ENCODE results near the gene HDAC3.

Gene HDAC3

GRCh38 chr5:141618030-141618803, 18.4 kb downstream of the HDAC3 start (continued):
- no peak for TF ChIP-seq ZNF585B (tag by site-specific recombination; IDR thresholded peaks at IDR 0.05)
- peak; percentile 78; the same call in 1 of the 2 replicates for TF ChIP-seq ZFP37 (tag by site-specific recombination; IDR thresholded peaks at IDR 0.05)
- TF ChIP-seq ZNF19 (tag by site-specific recombination; IDR thresholded peaks at IDR 0.05; ENCODE audit: low read depth), result no peak
- no peak for TF ChIP-seq ZNF624 (tag by site-specific recombination; IDR thresholded peaks at IDR 0.05)
- TF ChIP-seq ZNF350 (tag by site-specific recombination; IDR thresholded peaks at IDR 0.05), result no peak
- TF ChIP-seq ZFP41 (tag by site-specific recombination; IDR thresholded peaks at IDR 0.05; ENCODE audit: borderline replicate concordance), result no peak
- TF ChIP-seq ZBTB26 (tag by site-specific recombination; optimal IDR thresholded peaks at IDR 0.05), result no peak
- TF ChIP-seq ZNF112 (tag by site-specific recombination; IDR thresholded peaks at IDR 0.05), result no peak
- TF ChIP-seq ZNF366 (tag by site-specific recombination; conservative IDR thresholded peaks at IDR 0.05), result peak; percentile 79
- TF ChIP-seq OSR2 (tag by site-specific recombination; IDR thresholded peaks at IDR 0.05), result 0 out of 2 replicates have a peak, but pooled peaks have one; percentile 35
- TF ChIP-seq KLF8 (tag by site-specific recombination; IDR thresholded peaks at IDR 0.05), result peak; percentile 92
- no peak for TF ChIP-seq ZNF660 (tag by site-specific recombination; IDR thresholded peaks at IDR 0.05)
- no peak for TF ChIP-seq ZSCAN5A (tag by site-specific recombination; IDR thresholded peaks at IDR 0.05)
- no peak; the same call in 1 of the 2 replicates for TF ChIP-seq HIC1 (tag by site-specific recombination; IDR thresholded peaks at IDR 0.05)

DNA sequence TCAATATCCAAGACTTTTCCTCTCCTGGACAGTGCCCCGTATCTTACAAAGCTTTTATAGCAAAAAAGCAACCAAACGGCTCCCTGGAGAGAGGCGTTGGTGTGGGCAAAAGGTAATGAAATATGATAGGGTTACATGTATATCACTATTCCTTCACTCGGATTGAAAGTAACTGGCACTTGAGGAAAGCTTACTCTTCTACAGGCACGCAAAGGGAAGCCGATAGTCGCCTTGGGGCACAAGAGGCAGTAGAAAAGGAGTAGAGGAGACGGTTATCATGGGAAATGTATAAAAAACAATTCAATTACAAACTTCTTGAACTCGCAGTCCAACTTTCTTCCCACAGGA, 19.0 kb downstream of the HDAC3 start:
- Histone ChIP-seq H3K9me3 (ENCODE audit: control insufficient read depth, insufficient read depth, low read depth, low read length) (no peaks in the 10 kb centered on the region), H3K36me3 (ENCODE audit: control insufficient read depth in 2 of 2, insufficient read depth in 1 of 2, low read length in 2 of 2) (peaks cover 23 to 36% of the 10 kb centered on the region in 2 experiments), H3K4me3 (ENCODE audit: low read depth, low read length) (peak overlapping the region; percentile 81), H3K4me1 (ENCODE audit: control insufficient read depth, insufficient read depth, low read length) (peaks cover 30% of the 10 kb centered on the region), H3K27ac (ENCODE audit: extremely low read depth, low read depth, low read length) (peak overlapping the region; percentile 78)
- ChIA-PET CTCF (interaction anchor here (1.0 to 3.9 kb wide), 9 partner anchors 10 to 53 kb away, joined by 3 to 51 read pairs (median 5); partner anchors contain the start of genes HDAC3 and RELL2), POLR2A (interaction anchor here (0.5 to 3.0 kb wide), 4 partner anchors 10 to 42 kb away, joined by 4 to 37 read pairs (median 17); partner anchors contain the start of genes HDAC3 and RELL2)
- 0 out of 2 replicates have a peak, but pooled peaks have one; percentile 32 for TF ChIP-seq WT1 (tag by site-specific recombination; IDR thresholded peaks at IDR 0.05)
- TF ChIP-seq ZNF280D (tag by site-specific recombination; IDR thresholded peaks at IDR 0.05), result no peak
- TF ChIP-seq ZNF777 (tag by site-specific recombination; IDR thresholded peaks at IDR 0.05; ENCODE audit: borderline replicate concordance), result no peak
- TF ChIP-seq GLI2 (tag by site-specific recombination; IDR thresholded peaks at IDR 0.05; ENCODE audit: borderline replicate concordance, low read depth), result peak; percentile 47; the same call in 1 of the 2 replicates
- TF ChIP-seq ZSCAN5A (tag by site-specific recombination; IDR thresholded peaks at IDR 0.05), result no peak
- TF ChIP-seq GLIS1 (tag by site-specific recombination; IDR thresholded peaks at IDR 0.05), result peak; percentile 32
- TF ChIP-seq ZNF423 (tag by site-specific recombination; IDR thresholded peaks at IDR 0.05), result no peak
- no peak for TF ChIP-seq ZBTB49 (tag by site-specific recombination; IDR thresholded peaks at IDR 0.05; ENCODE audit: low read depth)
- peak; percentile 72 for TF ChIP-seq ZNF394 (tag by site-specific recombination; IDR thresholded peaks at IDR 0.05; ENCODE audit: borderline replicate concordance)
- peak; percentile 77 for TF ChIP-seq ZFHX2 (tag by site-specific recombination; conservative IDR thresholded peaks at IDR 0.05)
- no peak for TF ChIP-seq ZNF211 (tag by site-specific recombination; IDR thresholded peaks at IDR 0.05; ENCODE audit: low read depth)

All from HEK293 (cell line).